HT1080 (cell line): ENCODE results near the gene TMEM125. TPM values are rescaled to one million over a fixed set of nuclear protein-coding genes. Genes with fewer than 3 reads are reported as not detected.

Experiments
- DNase-seq: peaks from one replicate; pipeline ENCODE4 v3.0.0-alpha.2; 2015; ENCODE audit warnings: low read depth
- total RNA-seq: library from RNA; depleted of rRNA; stranded (reverse); fragments of >200 nt; shearing (Covaris generic); gene quantifications from 2 replicates; pipeline ENCODE4 v1.2.3, GENCODE V29; 2014

The TMEM125 gene
- total RNA-seq, 1 experiment from 2014 or later, result not detected

- no peak for DNase-seq
Measured at GRCh38 chr1:43246466-43247213, 23.1 kb upstream of the TMEM125 start.

- DNase-seq, result no peak
Measured at GRCh38 chr1:43247256-43247921, 22.4 kb upstream of the TMEM125 start.

GRCh38 chr1:43250351-43250761, 19.4 kb upstream of the TMEM125 start:
- DNase-seq, result no peak

- DNase-seq, result no peak
Measured at GRCh38 chr1:43251024-43251423, 18.8 kb upstream of the TMEM125 start.

- DNase-seq, result no peak
Measured at GRCh38 chr1:43252225-43252624, 17.6 kb upstream of the TMEM125 start.

- no peak for DNase-seq
Measured at GRCh38 chr1:43253173-43253572, 16.6 kb upstream of the TMEM125 start.

- DNase-seq, result no peak
Measured at GRCh38 chr1:43253876-43254275, 15.9 kb upstream of the TMEM125 start.

GRCh38 chr1:43255438-43256210, 14.2 kb upstream of the TMEM125 start:
- DNase-seq, result no peak

GRCh38 chr1:43256675-43257570, 12.9 kb upstream of the TMEM125 start:
- DNase-seq, result no peak

- no peak for DNase-seq
Measured at GRCh38 chr1:43258370-43258769, 11.4 kb upstream of the TMEM125 start.

GRCh38 chr1:43265431-43265830, 4.4 kb upstream of the TMEM125 start:
- DNase-seq, result no peak

GRCh38 chr1:43266881-43267280, 2.9 kb upstream of the TMEM125 start:
- no peak for DNase-seq

- peak; percentile 9 for DNase-seq
Measured at GRCh38 chr1:43267291-43267805, 2.4 kb upstream of the TMEM125 start.

GRCh38 chr1:43267818-43268425, 1.9 kb upstream of the TMEM125 start:
- DNase-seq, result no peak

GRCh38 chr1:43270421-43271095, 775 bp downstream of the TMEM125 start:
- DNase-seq, result no peak

- no peak for DNase-seq
Measured at GRCh38 chr1:43271186-43272118, 1.7 kb downstream of the TMEM125 start.

- DNase-seq, result no peak
Measured at GRCh38 chr1:43272161-43272560, 2.4 kb downstream of the TMEM125 start.
